ENCODE data around the gene IRF2BP1. TPM values are rescaled to one million over a fixed set of nuclear protein-coding genes. Genes with fewer than 3 reads are reported as not detected.

IRF2BP1 gene
- total and polyA plus RNA-seq, 12 donors, result 3.8 to 57.0 (median 35.8) TPM

- no peak overlapping the region for H3K4me3 ChIP-seq
- no peaks in the 10 kb centered on the region for H3K36me3 ChIP-seq (replicated peaks in 1 of 2)
- no peaks in the 10 kb centered on the region for H3K9me3 ChIP-seq (replicated peaks in 1 of 3)
- DNase-seq, result no peak
- no peak for TF ChIP-seq POLR2A (IDR thresholded peaks at IDR 0.05)
- no peak for TF ChIP-seq CTCF (IDR thresholded peaks at IDR 0.05)
- intact Hi-C loops (cut with DNase I), result no loop called here
- 64 to 72% (median 67%) methylated on average over 6 of the region's 6 CpGs for WGBS, 4 donors
- no peak overlapping the region for H3K27ac ChIP-seq
- H3K27me3 ChIP-seq, result no peaks in the 10 kb centered on the region
- peaks cover 0 to 4% of the 10 kb centered on the region in 2 donors for H3K4me1 ChIP-seq (replicated peaks in 1 of 2)
Measured at GRCh38 chr19:45924891-45925447, 39.0 kb upstream of the IRF2BP1 start.

GRCh38 chr19:45922281-45922680, 36.3 kb upstream of the IRF2BP1 start:
- no peaks in the 10 kb centered on the region for H3K27me3 ChIP-seq
- no peaks in the 10 kb centered on the region for H3K4me1 ChIP-seq (replicated peaks in 1 of 2)
- no peak for DNase-seq
- no peak for TF ChIP-seq CTCF (IDR thresholded peaks at IDR 0.05)
- TF ChIP-seq POLR2A (IDR thresholded peaks at IDR 0.05), result no peak
- intact Hi-C loops (cut with DNase I), result no loop called here
- H3K4me3 ChIP-seq, result no peak overlapping the region
- 54 to 73% (median 72%) methylated on average over 9 of the region's 9 CpGs for WGBS, 4 donors
- H3K36me3 ChIP-seq (replicated peaks in 1 of 2), result no peaks in the 10 kb centered on the region
- H3K27ac ChIP-seq, result no peak overlapping the region
- H3K9me3 ChIP-seq (replicated peaks in 1 of 3), result no peaks in the 10 kb centered on the region

GRCh38 chr19:45920458-45920857, 34.5 kb upstream of the IRF2BP1 start:
- Histone ChIP-seq H3K27ac (no peak overlapping the region), H3K4me3 (no peak overlapping the region), H3K27me3 (no peaks in the 10 kb centered on the region), H3K4me1 (replicated peaks in 1 of 2) (no peaks in the 10 kb centered on the region), H3K36me3 (replicated peaks in 1 of 2) (no peaks in the 10 kb centered on the region), H3K9me3 (replicated peaks in 1 of 3) (no peaks in the 10 kb centered on the region)
- intact Hi-C loops (cut with DNase I), result no loop called here
- WGBS, 4 donors, result 62 to 76% (median 68%) methylated on average over 8 of the region's 8 CpGs
- no peak for TF ChIP-seq CTCF (IDR thresholded peaks at IDR 0.05)
- TF ChIP-seq POLR2A (IDR thresholded peaks at IDR 0.05), result no peak
- no peak for DNase-seq

- Histone ChIP-seq H3K4me3 (no peak overlapping the region), H3K9me3 (replicated peaks in 1 of 3) (no peaks in the 10 kb centered on the region), H3K36me3 (replicated peaks in 1 of 2) (no peaks in the 10 kb centered on the region), H3K4me1 (replicated peaks in 1 of 2) (no peaks in the 10 kb centered on the region), H3K27me3 (no peaks in the 10 kb centered on the region), H3K27ac (no peak overlapping the region)
- DNase-seq, result no peak
- no peak for TF ChIP-seq CTCF (IDR thresholded peaks at IDR 0.05)
- TF ChIP-seq POLR2A (IDR thresholded peaks at IDR 0.05), result no peak
- intact Hi-C loops (cut with DNase I), result no loop called here
- WGBS, 4 donors, result 50 to 63% (median 56%) methylated on average over 5 to 7 of the region's 7 CpGs
Measured at GRCh38 chr19:45919678-45920077, 33.7 kb upstream of the IRF2BP1 start.

All from adrenal gland (tissue), 12 donors.